ENCODE results near the gene FOXL2NB. TPM values are rescaled to one million over a fixed set of nuclear protein-coding genes. Genes with fewer than 3 reads are reported as not detected.

Gene FOXL2NB
- total RNA-seq, result not detected
- long read RNA-seq, result 0 reads

- DNase-seq (no peak), ATAC-seq (peak in 3 of 4 donors; percentile 7 to 33 (median 20))
- TF ChIP-seq POLR2A (IDR thresholded peaks at IDR 0.05), result no peak
- TF ChIP-seq CTCF (IDR thresholded peaks at IDR 0.05), result no peak
- Histone ChIP-seq H3K36me3 (no peaks in the 10 kb centered on the region), H3K9me3 (no peaks in the 10 kb centered on the region), H3K27ac (no peak within 1 kb of the TSS), H3K4me1 (peaks cover 0 to 34% (median 3%) of the 10 kb centered on the region in 4 donors), H3K27me3 (peaks cover 14 to 54% of the 10 kb centered on the region in 2 donors), H3K4me3 (peak within 1 kb of the TSS; percentile 9 to 39 (median 14))
- WGBS (ENCODE audit: insufficient coverage, low coverage, low lambda C conversion rate, missing lambda C conversion rate), result 4% methylated on average over 15 of the region's 78 CpGs
- intact Hi-C loops (cut with DNase I), result loop anchor here in 1 of 2 donors (10.0 kb wide), 1 partner anchor 378 kb away; no protein-coding TSS in a partner anchor
These were observed at the start of gene FOXL2NB, which contains the start of gene FOXL2 for GRCh38 chr3:138946663-138947494. TSS of gene FOXL2NB (plus strand) at chr3:138947217. CDS start at chr3:138947365, 148 bp downstream. TSS of gene FOXL2 (minus strand) at chr3:138947137. CDS start at chr3:138946722, 415 bp downstream.

- Histone ChIP-seq H3K4me1 (no peaks in the 10 kb centered on the region), H3K9me3 (no peaks in the 10 kb centered on the region), H3K27ac (no peak overlapping the region), H3K4me3 (no peak overlapping the region), H3K36me3 (no peaks in the 10 kb centered on the region), H3K27me3 (no peaks in the 10 kb centered on the region)
- TF ChIP-seq POLR2A (IDR thresholded peaks at IDR 0.05) (no peak), CTCF (IDR thresholded peaks at IDR 0.05) (no peak)
- ATAC-seq (no peak), DNase-seq (no peak)
- intact Hi-C loops (cut with DNase I), result no loop called here
- WGBS (ENCODE audit: insufficient coverage, low coverage, low lambda C conversion rate, missing lambda C conversion rate), result 43% methylated on average over 1 of the region's 1 CpG
These were observed 48.7 kb upstream of the FOXL2NB start for GRCh38 chr3:138898301-138898700.

- intact Hi-C loops (cut with DNase I), result no loop called here
- Histone ChIP-seq H3K9me3 (no peaks in the 10 kb centered on the region), H3K4me1 (no peaks in the 10 kb centered on the region), H3K27me3 (no peaks in the 10 kb centered on the region), H3K36me3 (no peaks in the 10 kb centered on the region), H3K27ac (no peak overlapping the region), H3K4me3 (no peak overlapping the region)
- no peak for TF ChIP-seq CTCF (IDR thresholded peaks at IDR 0.05)
- no peak for TF ChIP-seq POLR2A (IDR thresholded peaks at IDR 0.05)
- ATAC-seq (no peak), DNase-seq (no peak)
These were observed 48.3 kb upstream of the FOXL2NB start for GRCh38 chr3:138898708-138899107.

GRCh38 chr3:138899351-138899991, 47.5 kb upstream of the FOXL2NB start:
- intact Hi-C loops (cut with DNase I), result no loop called here
- TF ChIP-seq POLR2A (IDR thresholded peaks at IDR 0.05) (no peak), CTCF (IDR thresholded peaks at IDR 0.05) (no peak)
- ATAC-seq, result no peak

More at GRCh38 chr3:138899351-138899991, 47.5 kb upstream of the FOXL2NB start:
- H3K4me3 ChIP-seq, result no peak overlapping the region
- no peaks in the 10 kb centered on the region for H3K4me1 ChIP-seq
- DNase-seq, result no peak
- WGBS (ENCODE audit: insufficient coverage, low coverage, low lambda C conversion rate, missing lambda C conversion rate), result 83% methylated on average over 5 of the region's 5 CpGs
- no peaks in the 10 kb centered on the region for H3K9me3 ChIP-seq
- H3K27ac ChIP-seq, result no peak overlapping the region
- no peaks in the 10 kb centered on the region for H3K36me3 ChIP-seq
- no peaks in the 10 kb centered on the region for H3K27me3 ChIP-seq
